NCI-H1417 treated with DMSO at 0.1 percent for 48 hours (cell line): Measurements from ENCODE around the gene ERGIC1.
"Not testable (repeated sequence)": the region's sequence is repeated elsewhere in the genome, so short reads cannot be mapped to it uniquely, and the experiment has no call there.

Experiments
- DNase-seq: peaks from one replicate; lab custom pipeline; 2025; lab: John Stamatoyannopoulos, UW

The ERGIC1 gene

GRCh38 chr5:172800088-172800551 lies 33.9 kb upstream of the ERGIC1 start:
- DNase-seq: no peak

DNA sequence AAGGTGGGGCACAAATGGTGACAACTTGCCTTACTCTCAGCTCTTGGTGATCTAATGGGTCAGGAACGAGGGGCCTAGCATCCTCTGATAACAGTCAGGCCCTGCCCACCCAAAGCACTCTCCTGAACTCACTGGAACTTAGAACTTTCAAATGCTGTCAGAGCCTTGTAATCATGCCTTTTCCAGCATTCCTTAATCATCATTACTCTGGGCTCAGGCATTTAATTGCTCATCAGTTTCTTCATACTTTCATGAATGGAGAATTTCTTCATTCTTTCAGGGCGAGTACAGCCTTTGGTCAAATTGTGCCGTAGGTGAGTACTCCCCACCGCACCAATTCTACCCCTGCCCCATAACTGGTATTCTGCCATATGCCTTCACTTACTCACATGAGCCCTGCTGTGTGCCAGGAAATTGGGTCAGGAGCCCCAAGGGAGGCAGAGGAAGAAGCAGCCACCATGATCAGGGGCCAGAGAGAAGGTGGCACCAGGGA lies 32.8 kb upstream of the ERGIC1 start:
- no peak for DNase-seq

GRCh38 chr5:172802112-172802511 lies 31.9 kb upstream of the ERGIC1 start:
- DNase-seq: no peak

GRCh38 chr5:172802567-172803176 lies 31.4 kb upstream of the ERGIC1 start:
- DNase-seq: no peak

DNA sequence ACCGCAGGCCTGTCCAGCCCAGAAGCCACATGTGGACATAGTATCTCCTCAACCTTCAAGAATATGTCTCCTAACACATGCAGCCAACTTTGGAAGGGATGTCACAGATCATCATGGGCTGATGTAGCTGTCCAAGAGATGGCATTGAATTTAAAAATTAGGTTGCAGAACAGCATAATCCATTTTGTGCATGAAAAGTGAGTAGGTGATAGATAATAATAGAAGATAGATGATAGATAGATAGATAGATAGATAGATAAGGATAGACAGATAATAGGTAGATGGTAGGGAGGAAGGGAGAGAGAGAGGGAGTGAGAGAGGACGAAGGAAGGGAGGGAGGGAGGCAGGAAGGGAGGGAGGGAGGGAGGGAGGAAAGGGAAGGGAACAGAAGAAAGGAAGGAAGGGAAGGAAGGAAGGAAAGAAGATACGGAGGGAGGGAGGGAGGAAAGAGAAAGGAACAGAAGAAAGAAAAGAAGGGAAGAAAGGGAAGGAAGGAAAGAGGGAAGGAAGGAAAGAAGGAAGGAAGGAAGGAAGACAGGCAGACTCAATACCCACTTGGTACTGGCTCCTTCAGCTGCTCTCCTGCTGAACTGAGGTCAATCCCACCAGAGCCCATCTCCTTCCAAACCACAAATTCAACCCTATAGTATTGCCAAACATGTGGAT lies 28.9 kb upstream of the ERGIC1 start:
- no peak for DNase-seq

DNA sequence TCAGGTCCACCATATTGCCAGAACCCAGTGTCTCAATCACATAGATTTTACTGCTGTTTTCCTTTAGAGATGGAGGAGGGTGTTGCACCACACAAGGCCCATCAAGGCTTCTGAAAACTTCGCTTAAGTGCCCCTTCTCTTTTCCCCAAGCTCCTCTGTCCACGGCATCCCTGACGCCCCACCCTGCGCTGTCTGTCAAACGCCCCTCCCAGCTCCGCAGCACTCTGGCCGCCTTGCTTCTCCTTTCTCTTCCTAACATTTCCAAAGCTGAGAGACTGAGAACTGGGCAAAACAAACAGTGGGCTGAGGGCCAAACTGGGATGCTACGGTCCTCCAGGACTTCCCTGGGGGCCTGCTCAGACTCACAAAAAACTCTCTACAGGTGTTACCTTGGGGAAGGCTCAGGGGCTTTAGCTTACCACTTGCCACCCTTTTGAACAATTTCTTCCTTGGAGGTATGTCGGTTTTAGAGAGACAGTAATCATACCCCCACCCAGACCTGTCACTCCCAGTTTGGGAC lies 28.3 kb upstream of the ERGIC1 start:
- DNase-seq: no peak

DNA sequence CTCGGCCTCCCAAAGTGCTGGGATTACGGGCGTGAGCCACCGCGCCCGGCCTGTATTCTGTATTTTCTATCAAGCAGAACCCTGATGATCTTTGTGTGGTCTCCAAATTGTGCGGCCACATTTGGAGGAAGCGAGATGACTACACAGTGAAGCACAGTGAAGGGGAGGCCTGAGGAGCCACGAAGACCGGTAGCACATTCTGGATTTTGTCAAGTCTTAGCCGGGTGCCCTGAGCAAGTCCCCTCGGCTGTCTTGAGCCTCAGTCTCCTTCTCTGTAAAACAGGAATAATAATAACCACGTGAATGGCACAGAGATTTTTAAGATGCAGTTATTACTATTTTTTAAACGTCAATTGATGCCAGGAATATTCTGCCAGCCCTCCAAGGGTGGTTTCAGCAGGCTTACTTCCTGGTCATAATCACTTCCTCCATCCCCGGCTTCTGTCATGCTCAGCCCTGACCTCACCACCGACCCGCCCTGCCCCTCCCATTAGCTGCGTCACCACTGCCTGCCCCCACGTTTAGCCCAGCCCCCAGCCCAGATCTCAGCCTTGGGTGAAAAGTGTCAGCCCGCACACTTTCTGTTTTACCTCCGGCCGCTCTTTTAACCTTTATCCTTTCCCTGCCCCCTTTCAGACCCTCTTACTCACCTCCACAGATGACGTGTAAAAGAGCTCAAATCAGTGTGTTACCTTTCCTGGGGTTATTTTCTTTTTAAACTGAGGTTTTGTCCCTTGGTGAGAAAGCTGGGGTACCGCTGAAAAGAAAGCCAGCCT lies 27.0 kb upstream of the ERGIC1 start:
- no peak for DNase-seq

DNA sequence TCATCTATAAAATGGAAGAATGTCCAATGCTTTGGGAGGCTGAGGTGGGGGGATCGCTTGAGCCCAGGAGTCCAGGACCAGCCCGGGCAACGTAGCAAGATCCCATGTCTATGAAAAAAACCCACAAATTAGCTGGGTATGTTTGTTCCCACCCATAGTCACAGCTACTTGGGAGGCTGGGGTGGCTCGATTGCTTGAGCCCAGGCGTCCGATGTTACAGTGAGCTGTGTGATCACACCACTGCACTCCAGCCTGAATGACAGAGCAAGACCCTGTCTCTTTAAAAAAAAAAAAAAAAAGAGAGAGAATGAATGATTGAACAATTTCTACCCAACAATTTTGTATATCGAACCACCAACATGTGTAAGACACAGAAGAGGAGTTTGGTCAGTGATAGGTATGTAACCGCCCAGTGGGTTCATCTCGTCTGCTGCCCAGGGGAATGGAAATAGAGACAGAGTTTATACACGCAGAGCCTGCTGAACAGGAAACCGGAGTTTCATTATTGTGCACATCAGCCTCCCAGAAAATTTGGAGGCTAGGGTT lies 26.2 kb upstream of the ERGIC1 start:
- no peak for DNase-seq

- no peak for DNase-seq
These were observed 24.3 kb upstream of the ERGIC1 start for GRCh38 chr5:172809774-172810173.

- not testable (repeated sequence) for DNase-seq
These were observed 23.1 kb upstream of the ERGIC1 start for GRCh38 chr5:172810996-172811395.

DNA sequence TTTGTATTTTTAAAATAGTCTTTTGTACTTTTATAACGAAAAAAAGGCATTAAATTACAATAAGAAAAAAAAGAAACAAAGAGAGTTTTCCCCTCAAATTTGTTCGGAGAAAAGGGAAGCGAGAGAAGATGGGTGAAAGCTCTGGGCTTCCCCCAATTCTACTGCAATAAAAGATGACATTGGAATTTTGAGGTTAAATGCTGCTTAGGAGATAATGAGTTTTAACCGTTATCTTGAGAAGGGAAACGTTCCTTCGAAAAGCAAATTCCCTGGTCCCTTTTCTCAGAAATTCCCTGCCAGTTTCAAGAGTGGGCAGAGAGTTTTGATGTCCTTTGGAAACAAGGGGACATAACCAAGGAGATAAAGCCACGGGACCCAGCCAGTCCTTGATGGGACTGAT lies 18.4 kb upstream of the ERGIC1 start:
- no peak for DNase-seq

- DNase-seq: no peak
These were observed 17.0 kb upstream of the ERGIC1 start for GRCh38 chr5:172816925-172817562.

- no peak for DNase-seq
These were observed 16.4 kb upstream of the ERGIC1 start for GRCh38 chr5:172817664-172818063.

GRCh38 chr5:172818081-172818480 lies 16.0 kb upstream of the ERGIC1 start:
- no peak for DNase-seq

GRCh38 chr5:172819569-172819968 lies 14.5 kb upstream of the ERGIC1 start:
- DNase-seq: no peak

- DNase-seq: no peak
These were observed 13.8 kb upstream of the ERGIC1 start for GRCh38 chr5:172820046-172820767.

- DNase-seq: no peak
These were observed 12.6 kb upstream of the ERGIC1 start for GRCh38 chr5:172821340-172821985.

GRCh38 chr5:172823840-172824362 lies 10.2 kb upstream of the ERGIC1 start:
- DNase-seq: no peak

DNA sequence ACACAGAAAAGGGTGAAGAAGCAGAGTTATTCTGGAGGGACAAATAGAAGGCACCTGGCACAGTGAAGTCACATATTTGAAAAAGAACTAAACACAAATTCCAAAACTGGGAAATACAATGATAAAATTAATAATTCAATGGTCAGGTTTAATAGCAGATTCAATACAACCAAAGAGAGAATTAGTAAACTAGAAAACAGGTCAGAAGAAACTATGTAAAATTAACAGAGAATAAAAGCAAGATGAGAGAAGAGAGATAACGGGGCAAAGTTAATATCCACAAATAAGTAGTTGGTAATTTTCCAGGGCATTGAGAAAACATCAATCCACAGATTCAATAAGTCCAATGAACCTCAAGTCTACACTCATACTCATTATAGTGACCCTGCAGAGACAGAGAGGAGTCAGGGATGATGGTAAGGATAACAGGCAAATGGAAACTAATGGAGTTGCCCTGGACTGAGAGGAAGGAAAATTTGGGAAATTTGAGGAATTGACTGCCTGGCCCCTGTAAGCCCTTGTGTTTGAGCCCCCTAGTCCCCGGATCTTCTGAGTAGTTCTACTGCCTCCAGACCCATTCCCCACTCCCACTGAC lies 8.3 kb upstream of the ERGIC1 start:
- no peak for DNase-seq

DNA sequence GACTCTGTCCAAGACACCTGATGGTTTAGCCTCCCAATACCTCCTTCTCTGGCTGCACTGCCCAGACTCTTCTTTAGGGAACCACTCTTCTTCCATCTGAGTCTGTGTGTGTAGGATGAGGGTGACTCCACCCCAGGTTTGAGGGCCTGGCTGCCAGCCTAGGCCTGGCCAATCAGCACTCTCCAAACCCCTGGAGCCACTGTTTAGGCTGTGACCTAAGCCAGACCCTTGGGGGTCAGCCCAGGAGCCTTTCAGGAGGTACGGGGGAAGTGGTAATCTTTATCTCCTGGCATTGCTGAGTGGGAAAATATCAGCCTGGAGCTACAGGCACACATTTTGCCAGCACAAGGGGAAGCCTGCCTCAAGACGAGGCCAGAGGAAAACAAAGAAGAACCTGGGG lies 6.2 kb upstream of the ERGIC1 start:
- DNase-seq: no peak
